ENCODE measurements around the gene APOL1.
"Not testable (repeated sequence)": the region's sequence is repeated elsewhere in the genome, so short reads cannot be mapped to it uniquely, and the experiment has no call there.

Gene APOL1

DNA sequence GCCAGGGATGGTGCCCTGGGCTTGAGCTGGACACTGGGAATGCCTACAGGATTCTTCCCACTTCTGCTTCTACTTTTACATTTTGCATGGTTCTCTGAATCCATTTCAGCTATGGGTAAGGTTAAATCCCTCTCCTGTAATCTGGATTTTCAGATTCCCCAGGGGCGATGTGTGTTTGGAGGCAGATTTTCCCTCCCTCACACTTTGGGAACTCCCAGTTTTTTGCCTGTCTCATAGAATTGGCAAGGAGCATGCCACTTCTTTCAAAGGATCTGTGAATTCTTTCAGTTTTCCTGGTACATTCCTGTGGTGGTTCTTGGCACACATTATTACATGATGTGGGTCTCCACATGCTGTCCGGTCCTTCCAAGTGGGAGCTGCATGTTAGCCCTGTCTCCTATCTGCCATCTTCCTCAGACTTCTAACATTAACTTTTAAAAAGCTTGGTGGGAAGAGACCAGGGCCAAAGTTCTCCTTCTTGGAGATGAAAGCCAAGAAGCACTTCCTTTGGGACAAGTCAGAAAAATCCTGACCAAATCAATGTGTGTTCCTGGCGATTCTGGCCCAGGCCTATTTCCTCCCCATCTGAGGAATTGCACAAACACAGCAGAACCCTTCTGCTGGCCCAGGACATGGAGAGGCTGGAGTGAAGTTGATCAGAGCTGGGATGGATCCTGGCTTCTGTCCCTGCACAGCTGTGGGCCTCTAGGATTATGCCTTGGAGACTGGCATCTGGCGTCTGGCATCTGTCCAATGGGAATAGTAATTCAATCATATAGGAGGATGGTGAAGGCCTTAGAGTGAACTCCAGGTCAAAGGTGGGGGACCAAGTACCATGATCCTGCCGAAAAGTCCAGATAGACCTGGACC is 8.2 kb upstream of the APOL1 start:
- TF ChIP-seq, protein P1, sequence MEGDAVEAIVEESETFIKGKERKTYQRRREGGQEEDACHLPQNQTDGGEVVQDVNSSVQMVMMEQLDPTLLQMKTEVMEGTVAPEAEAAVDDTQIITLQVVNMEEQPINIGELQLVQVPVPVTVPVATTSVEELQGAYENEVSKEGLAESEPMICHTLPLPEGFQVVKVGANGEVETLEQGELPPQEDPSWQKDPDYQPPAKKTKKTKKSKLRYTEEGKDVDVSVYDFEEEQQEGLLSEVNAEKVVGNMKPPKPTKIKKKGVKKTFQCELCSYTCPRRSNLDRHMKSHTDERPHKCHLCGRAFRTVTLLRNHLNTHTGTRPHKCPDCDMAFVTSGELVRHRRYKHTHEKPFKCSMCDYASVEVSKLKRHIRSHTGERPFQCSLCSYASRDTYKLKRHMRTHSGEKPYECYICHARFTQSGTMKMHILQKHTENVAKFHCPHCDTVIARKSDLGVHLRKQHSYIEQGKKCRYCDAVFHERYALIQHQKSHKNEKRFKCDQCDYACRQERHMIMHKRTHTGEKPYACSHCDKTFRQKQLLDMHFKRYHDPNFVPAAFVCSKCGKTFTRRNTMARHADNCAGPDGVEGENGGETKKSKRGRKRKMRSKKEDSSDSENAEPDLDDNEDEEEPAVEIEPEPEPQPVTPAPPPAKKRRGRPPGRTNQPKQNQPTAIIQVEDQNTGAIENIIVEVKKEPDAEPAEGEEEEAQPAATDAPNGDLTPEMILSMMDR (IDR thresholded peaks at IDR 0.05; ENCODE audit: low read depth, low read length, missing control alignments) = no peak
- in situ Hi-C loops (cut with HindIII; ENCODE audit: low sequenced_read_pairs) = no loop called here
- peak; percentile 81 for DNase-seq (ENCODE audit: low read depth)
- H3K4me3 ChIP-seq (ENCODE audit: low read depth, low read length) = no peak overlapping the region

DNA sequence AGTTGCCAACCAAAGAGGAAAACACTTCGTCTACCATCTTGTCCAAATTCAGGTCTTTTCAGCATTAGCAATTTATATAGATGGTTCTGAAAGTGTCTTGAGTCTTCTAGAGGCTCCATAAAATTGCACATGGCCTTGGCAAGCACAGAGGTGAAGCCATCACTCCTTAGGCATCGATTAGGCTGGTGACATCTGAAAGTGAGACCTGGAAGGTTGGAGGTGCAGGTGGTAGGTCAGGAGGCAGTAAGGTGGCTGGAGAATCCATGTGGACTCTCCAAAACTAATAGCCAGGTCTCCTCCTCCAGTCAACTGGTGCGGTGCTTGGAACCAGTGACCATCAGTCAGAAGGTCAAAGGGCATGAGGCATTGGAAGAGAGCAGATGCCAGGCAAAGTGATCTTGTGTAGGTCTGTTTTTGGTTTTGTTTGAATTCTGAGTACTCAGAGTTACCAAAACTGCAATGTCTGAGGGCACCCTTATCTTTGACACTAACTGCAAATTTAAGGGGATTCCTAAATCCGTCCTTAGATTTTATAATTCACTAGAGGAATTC is 7.1 kb upstream of the APOL1 start:
- in situ Hi-C loops (cut with HindIII; ENCODE audit: low sequenced_read_pairs) = no loop called here
- TF ChIP-seq, protein P1 (IDR thresholded peaks at IDR 0.05; ENCODE audit: low read depth, low read length, missing control alignments) = no peak
- H3K4me3 ChIP-seq (ENCODE audit: low read depth, low read length) = no peak overlapping the region
- no peak for DNase-seq (ENCODE audit: low read depth)

DNA sequence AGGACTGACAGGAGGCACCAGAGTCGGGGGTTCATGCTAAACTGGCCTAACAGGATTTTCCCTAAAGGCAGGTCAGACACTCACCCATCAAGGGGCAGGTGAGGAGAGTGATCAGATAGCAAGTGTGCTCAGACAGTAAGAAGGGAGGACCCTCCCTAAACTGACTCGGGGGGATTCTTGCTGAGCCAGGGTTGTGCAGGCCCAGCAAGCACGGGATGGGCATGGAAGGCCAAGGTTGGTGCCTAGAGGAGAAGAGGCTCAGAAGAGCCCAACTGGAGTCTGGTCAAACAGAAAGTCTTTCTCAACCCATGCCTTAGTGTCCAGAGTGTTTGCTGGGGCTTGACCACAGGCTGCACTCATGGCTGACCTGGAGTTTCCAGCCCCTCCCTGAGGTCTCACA is 6.2 kb upstream of the APOL1 start:
- TF ChIP-seq, protein P1 (IDR thresholded peaks at IDR 0.05; ENCODE audit: low read depth, low read length, missing control alignments) = no peak
- no peak overlapping the region for H3K4me3 ChIP-seq (ENCODE audit: low read depth, low read length)
- in situ Hi-C loops (cut with HindIII; ENCODE audit: low sequenced_read_pairs) = no loop called here
- no peak for DNase-seq (ENCODE audit: low read depth)

DNA sequence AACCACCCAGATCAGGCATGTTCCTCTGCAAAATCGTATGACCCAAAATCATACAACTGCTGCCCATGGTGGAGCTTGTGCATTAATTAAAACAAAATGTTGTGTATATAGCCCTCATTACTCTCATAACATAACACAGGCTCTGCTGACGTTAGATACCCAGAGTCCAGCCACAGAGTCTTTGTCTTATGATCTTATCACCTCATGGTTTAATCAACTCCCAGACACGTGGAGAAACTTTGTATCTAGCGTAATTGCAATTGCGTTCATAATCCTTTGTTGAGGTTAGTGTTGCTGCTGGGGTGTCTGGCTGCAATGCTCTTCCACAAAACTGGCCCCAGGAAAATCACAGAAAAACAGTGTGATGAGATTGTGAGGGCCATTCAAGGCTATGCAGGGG is 5.0 kb upstream of the APOL1 start:
- TF ChIP-seq, protein P1 (IDR thresholded peaks at IDR 0.05; ENCODE audit: low read depth, low read length, missing control alignments) = no peak
- in situ Hi-C loops (cut with HindIII; ENCODE audit: low sequenced_read_pairs) = no loop called here
- no peak overlapping the region for H3K4me3 ChIP-seq (ENCODE audit: low read depth, low read length)
- no peak for DNase-seq (ENCODE audit: low read depth)

DNA sequence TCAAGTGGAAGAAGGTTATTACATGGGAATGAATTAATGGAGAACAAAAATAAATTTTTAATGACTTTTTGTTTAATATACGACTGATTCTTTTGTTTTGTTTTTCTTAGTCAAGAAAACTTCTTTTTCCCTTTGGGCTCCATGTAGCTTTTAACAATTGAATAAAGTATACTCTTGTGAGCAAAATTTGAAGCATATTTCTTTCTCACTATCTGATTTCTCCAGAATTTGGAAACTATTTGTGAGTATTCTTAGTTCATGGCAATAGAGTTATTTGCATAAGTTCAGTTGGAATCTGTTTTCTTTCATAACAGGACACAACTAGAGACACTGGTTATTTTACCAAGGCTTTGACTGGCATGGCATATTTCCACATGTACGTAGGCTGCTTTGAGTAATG is 3.8 kb upstream of the APOL1 start:
- no peak for DNase-seq (ENCODE audit: low read depth)
- TF ChIP-seq, protein P1 (IDR thresholded peaks at IDR 0.05; ENCODE audit: low read depth, low read length, missing control alignments) = no peak
- in situ Hi-C loops (cut with HindIII; ENCODE audit: low sequenced_read_pairs) = no loop called here
- H3K4me3 ChIP-seq (ENCODE audit: low read depth, low read length) = no peak overlapping the region

DNA sequence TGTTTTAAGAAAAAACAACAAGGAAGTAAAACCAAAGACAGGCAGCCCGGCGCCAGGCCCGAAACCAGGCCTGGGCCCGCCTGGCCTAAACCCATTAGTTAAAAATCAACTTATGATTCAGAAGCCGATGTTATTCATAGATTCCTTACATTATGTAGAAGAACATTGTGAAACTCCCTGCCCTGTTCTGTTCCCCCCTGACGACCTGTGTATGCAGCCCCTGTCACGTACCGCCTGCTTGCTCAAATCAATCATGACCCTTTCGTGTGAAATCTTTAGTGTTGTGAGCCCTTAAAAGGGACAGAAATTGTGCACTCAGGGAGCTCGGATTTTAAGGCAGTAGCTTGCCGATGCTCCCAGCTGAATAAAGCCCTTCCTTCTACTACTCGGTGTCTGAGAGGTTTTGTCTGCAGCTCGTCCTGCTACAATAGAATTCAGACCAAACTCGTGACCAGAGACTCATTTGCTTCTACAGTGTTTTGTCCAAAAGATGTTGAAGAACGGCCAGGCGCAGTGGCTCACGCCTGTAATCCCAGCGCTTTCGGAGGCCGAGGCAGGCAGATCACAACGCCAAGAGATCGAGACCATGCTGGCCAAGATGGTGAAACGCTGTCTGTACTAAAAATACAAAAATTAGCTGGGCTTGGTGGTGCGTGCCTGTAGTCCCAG is 2.5 kb upstream of the APOL1 start:
- DNase-seq (ENCODE audit: low read depth); H3K4me3 ChIP-seq (ENCODE audit: low read depth, low read length); in situ Hi-C loops (cut with HindIII; ENCODE audit: low sequenced_read_pairs): not testable (repeated sequence)

DNA sequence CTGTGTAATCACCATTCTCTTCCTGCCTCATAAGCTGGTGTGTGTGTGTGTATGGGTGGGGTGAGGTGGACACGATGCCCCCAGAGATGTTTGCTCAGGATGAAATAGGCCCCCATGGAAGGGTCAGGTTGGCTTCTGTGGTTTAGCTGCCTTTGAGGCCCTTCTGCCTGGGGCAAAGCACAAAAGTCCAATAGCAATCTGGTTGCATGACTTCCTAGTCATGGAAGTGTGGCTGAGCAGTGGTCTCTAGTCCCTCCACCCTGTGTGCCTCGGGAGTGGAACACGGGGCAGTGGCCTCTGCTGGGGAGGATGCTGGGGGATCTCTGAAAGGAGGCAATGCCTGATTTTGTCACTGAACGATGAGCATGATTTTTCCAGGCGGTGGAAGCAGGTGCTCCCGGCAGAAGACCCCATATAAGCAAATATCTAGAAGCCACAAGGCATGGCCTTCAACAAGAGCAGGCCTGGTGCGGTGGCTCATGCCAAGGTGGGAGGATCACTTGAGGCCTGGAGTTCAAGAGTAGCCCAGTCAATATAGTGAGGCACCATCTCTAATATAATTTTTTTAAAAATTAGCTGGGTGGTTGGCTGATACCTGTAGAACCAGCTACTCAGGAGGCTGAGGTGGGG is 839 bp upstream of the APOL1 start:
- in situ Hi-C loops (cut with HindIII; ENCODE audit: low sequenced_read_pairs); DNase-seq (ENCODE audit: low read depth); H3K4me3 ChIP-seq (ENCODE audit: low read depth, low read length): not testable (repeated sequence)
